Upper lobe of left lung (tissue), 6 donors: ENCODE measurements around the gene PON3. TPM values are rescaled to one million over a fixed set of nuclear protein-coding genes. Genes with fewer than 3 reads are reported as not detected.

Experiments used
- ATAC-seq, 2 donors: fragments of 200-7000 bp; cut with Tn5 transposase; one replicate each; pipeline ENCODE4 v1.9.1; 2022; ENCODE audit warnings: mild to moderate bottlenecking in 2 of 2, moderate library complexity in 2 of 2; ENCODE audit not compliant: low FRiP score in 2 of 2
- DNase-seq, 2 donors: peaks; one replicate each; pipeline ENCODE4 v3.0.0-alpha.2; 2019 to 2020
- H3K27ac ChIP-seq, 4 donors: fragments of 200-600 bp; sonication (generic); one replicate each; pipeline ENCODE4 v1.5.1; 2016 to 2019
- H3K27me3 ChIP-seq, 4 donors: fragments of 200-600 bp; sonication (generic); one replicate each; pipeline ENCODE4 v1.5.1; 2017 to 2019
- H3K36me3 ChIP-seq, 4 donors: fragments of 200-600 bp; sonication (generic); one replicate each; pipeline ENCODE4 v1.5.1; 2016 to 2019
- H3K4me1 ChIP-seq, 4 donors: fragments of 200-600 bp; sonication (generic); one replicate each; pipeline ENCODE4 v1.5.1; 2018 to 2019
- H3K4me3 ChIP-seq, 4 donors: fragments of 200-600 bp; sonication (generic); one replicate each; pipeline ENCODE4 v1.5.1; 2017 to 2019; ENCODE audit warnings: mild to moderate bottlenecking in 2 of 4, moderate library complexity in 1 of 4
- H3K9me3 ChIP-seq, 4 donors: fragments of 200-600 bp; sonication (generic); one replicate each; pipeline ENCODE4 v1.5.1; 2018 to 2019
- CTCF ChIP-seq, 6 experiments: fragments of 450-650 bp in 4 of 6; fragments of 200-600 bp in 2 of 6; sonication (generic) in 2 of 6; IDR thresholded peaks; one replicate each; pipeline ENCODE4 v1.5.1; 2016 to 2019; ENCODE audit warnings: antibody characterized with exemption in 6 of 6
- EP300 ChIP-seq, 4 donors: sonication (generic); formaldehyde crosslinking; IDR thresholded peaks; one replicate each; pipeline ENCODE4 v1.5.1; 2017; ENCODE audit warnings: antibody characterized with exemption in 4 of 4, control low read depth in 2 of 4
- POLR2A ChIP-seq, 4 donors: fragments of 450-650 bp; IDR thresholded peaks; one replicate each; pipeline ENCODE4 v1.5.1; 2016 to 2017; ENCODE audit warnings: antibody characterized with exemption in 4 of 4, mild to moderate bottlenecking in 2 of 4
- POLR2AphosphoS5 ChIP-seq, 2 donors: sonication (generic); formaldehyde crosslinking; IDR thresholded peaks; one replicate each; pipeline ENCODE4 v1.5.1; 2017; ENCODE audit warnings: antibody characterized with exemption in 2 of 2
- WGBS, 2 donors: methylation state at CpG; one replicate each; pipeline ENCODE4 v1.1.5; 2017 to 2018; 5-methylcytosine and 5-hydroxymethylcytosine counted together
- total RNA-seq, 6 donors: library from RNA; depleted of rRNA in 4 of 6; stranded (reverse); fragments of >200 nt in 4 of 6; gene quantifications; one replicate each; pipeline versions ENCODE4 v1.1.0 to v1.2.1, GENCODE V29; 2016 to 2021
- donor health status: DM: no; HTN: no; CAD: no; lungs with moderate emphysema.
- donor health status: DM: no; HTN: yes; CAD: no; lungs with severe emphysema.

Gene PON3
- total RNA-seq, 6 donors from 2014 or later, result 10.4 to 67.2 (median 23.2) TPM

DNA sequence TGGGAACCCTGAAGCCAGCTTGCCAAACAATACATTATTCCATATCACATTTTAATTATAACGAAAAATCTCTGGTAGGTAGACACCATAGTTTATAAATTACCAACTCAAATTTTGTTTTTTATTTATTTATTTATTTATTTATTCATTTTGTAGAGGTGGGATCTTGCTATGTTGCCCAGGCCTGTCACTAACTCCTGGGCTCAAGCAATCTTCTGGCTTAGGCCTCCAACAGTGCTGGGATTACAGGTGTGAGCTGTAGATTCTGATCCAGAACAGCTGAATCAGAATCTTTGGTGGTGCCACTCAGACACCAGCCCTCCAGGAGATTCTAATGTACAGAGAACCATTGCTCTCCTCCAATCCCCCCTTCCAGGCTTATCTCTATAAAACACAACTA lies 37.0 kb upstream of the PON3 start:
- DNase-seq (no peak), ATAC-seq (no peak)
- peaks cover 0 to 16% (median 0%) of the 10 kb centered on the region in 4 donors for H3K36me3 ChIP-seq
- WGBS, 2 donors, result 84 to 90% methylated on average over 1 of the region's 1 CpG
- no peaks in the 10 kb centered on the region for H3K27me3 ChIP-seq
- H3K4me1 ChIP-seq, result peaks cover 17 to 38% (median 18%) of the 10 kb centered on the region in 4 donors
- H3K4me3 ChIP-seq, result peak overlapping the region in 3 of 4 donors; percentile 63 to 82 (median 65)
- TF ChIP-seq EP300 (IDR thresholded peaks at IDR 0.05) (no peak), CTCF (IDR thresholded peaks at IDR 0.05) (no peak), POLR2A (IDR thresholded peaks at IDR 0.05) (no peak)
- H3K9me3 ChIP-seq, result no peaks in the 10 kb centered on the region
- H3K27ac ChIP-seq, result peak overlapping the region in 2 of 4 donors; percentile 96 to 97

DNA sequence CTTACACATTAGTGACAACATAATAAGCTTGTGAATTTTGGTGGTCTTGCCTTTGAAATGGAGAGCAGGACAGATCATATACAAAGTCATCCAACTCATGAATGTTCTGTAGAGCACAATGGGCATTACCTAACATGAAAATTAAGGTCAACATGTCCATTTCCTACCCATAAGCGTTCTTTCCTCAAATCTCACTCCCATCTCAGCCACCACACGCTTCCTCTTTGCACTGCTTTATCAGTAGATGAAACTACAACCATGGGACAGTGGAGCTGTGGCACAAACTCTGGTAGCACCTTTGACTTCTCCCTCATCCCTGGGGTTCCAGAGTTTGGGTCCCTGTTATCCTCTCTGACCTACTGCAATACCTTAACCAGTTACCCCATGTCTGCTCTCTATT lies 36.4 kb upstream of the PON3 start:
- TF ChIP-seq EP300 (IDR thresholded peaks at IDR 0.05), result no peak
- no peak for TF ChIP-seq POLR2A (IDR thresholded peaks at IDR 0.05)
- no peak for TF ChIP-seq POLR2AphosphoS5 (IDR thresholded peaks at IDR 0.05)
- no peak for TF ChIP-seq CTCF (IDR thresholded peaks at IDR 0.05)
- Histone ChIP-seq H3K4me3 (peak overlapping the region in 2 of 4 donors; percentile 63 to 82), H3K4me1 (peaks cover 17 to 38% (median 18%) of the 10 kb centered on the region in 4 donors), H3K27me3 (no peaks in the 10 kb centered on the region), H3K36me3 (peaks cover 0 to 16% (median 0%) of the 10 kb centered on the region in 4 donors), H3K27ac (peak overlapping the region in 2 of 4 donors; percentile 96 to 97), H3K9me3 (no peaks in the 10 kb centered on the region)
- ATAC-seq (no peak), DNase-seq (no peak)
- WGBS, 2 donors, result 54 to 64% methylated on average over 2 of the region's 2 CpGs

GRCh38 chr7:95430864-95431263 lies 34.7 kb upstream of the PON3 start:
- TF ChIP-seq POLR2A (IDR thresholded peaks at IDR 0.05), result no peak
- TF ChIP-seq POLR2AphosphoS5 (IDR thresholded peaks at IDR 0.05), result no peak
- peak in 1 of 4 donors; percentile 33 for TF ChIP-seq EP300 (IDR thresholded peaks at IDR 0.05)
- TF ChIP-seq CTCF (IDR thresholded peaks at IDR 0.05), result no peak
- ATAC-seq, result no peak
- 52 to 90% methylated on average over 2 of the region's 2 CpGs for WGBS, 2 donors
- peaks cover 0 to 16% (median 0%) of the 10 kb centered on the region in 4 donors for H3K36me3 ChIP-seq
- DNase-seq, result peak in 1 of 2 donors; percentile 32
- H3K9me3 ChIP-seq, result no peaks in the 10 kb centered on the region
- peaks cover 15 to 36% (median 19%) of the 10 kb centered on the region in 4 donors for H3K4me1 ChIP-seq
- no peaks in the 10 kb centered on the region for H3K27me3 ChIP-seq
- H3K4me3 ChIP-seq, result peak overlapping the region in 1 of 4 donors; percentile 6
- H3K27ac ChIP-seq, result peak overlapping the region in 2 of 4 donors; percentile 25 to 51

GRCh38 chr7:95429241-95429990 lies 33.2 kb upstream of the PON3 start:
- 71 to 90% methylated on average over 5 of the region's 5 CpGs for WGBS, 2 donors

More at GRCh38 chr7:95429241-95429990, 33.2 kb upstream of the PON3 start:
- Histone ChIP-seq H3K4me1 (peaks cover 15 to 42% (median 22%) of the 10 kb centered on the region in 4 donors), H3K4me3 (no peak overlapping the region), H3K27me3 (no peaks in the 10 kb centered on the region), H3K27ac (no peak overlapping the region), H3K9me3 (no peaks in the 10 kb centered on the region), H3K36me3 (peaks cover 0 to 16% (median 0%) of the 10 kb centered on the region in 4 donors)
- ATAC-seq (no peak), DNase-seq (no peak)
- TF ChIP-seq POLR2A (IDR thresholded peaks at IDR 0.05), result no peak
- TF ChIP-seq CTCF (IDR thresholded peaks at IDR 0.05), result no peak
- TF ChIP-seq POLR2AphosphoS5 (IDR thresholded peaks at IDR 0.05), result no peak
- TF ChIP-seq EP300 (IDR thresholded peaks at IDR 0.05), result no peak
